Trophoblast cell (in vitro differentiated cells and primary cell): Measurements from ENCODE around the gene STK38L.

Source experiments
- DNase-seq, 2 donors: peaks; one replicate each; pipeline ENCODE4 v3.0.0-alpha.2; 2016
- H2AFZ ChIP-seq: 2 replicates; pipeline ENCODE4 v1.6.1; 2013; ENCODE audit warnings: low read length, moderate library complexity, mild to moderate bottlenecking; ENCODE audit not compliant: insufficient read depth, poor library complexity
- H2AK5ac ChIP-seq: 2 replicates; pipeline ENCODE4 v1.6.1; 2013; ENCODE audit warnings: mild to moderate bottlenecking, low read length
- H2BK120ac ChIP-seq: 2 replicates; pipeline ENCODE4 v1.6.1; 2013; ENCODE audit warnings: low read length, mild to moderate bottlenecking, moderate library complexity; ENCODE audit not compliant: insufficient read depth, poor library complexity
- H2BK12ac ChIP-seq: 2 replicates; pipeline ENCODE4 v1.6.1; 2013; ENCODE audit warnings: mild to moderate bottlenecking, low read length, moderate library complexity
- H2BK5ac ChIP-seq: 2 replicates; pipeline ENCODE4 v1.6.1; 2013; ENCODE audit warnings: low read length, low read depth, moderate library complexity, mild to moderate bottlenecking; ENCODE audit not compliant: poor library complexity
- H3K14ac ChIP-seq: 2 replicates; pipeline ENCODE4 v1.6.1; 2013; ENCODE audit warnings: mild to moderate bottlenecking, low read length
- H3K18ac ChIP-seq: 2 replicates; pipeline ENCODE4 v1.6.1; 2013; ENCODE audit warnings: mild to moderate bottlenecking, low read length
- H3K23ac ChIP-seq: 2 replicates; pipeline ENCODE4 v1.6.1; 2013; ENCODE audit warnings: low read length
- H3K27ac ChIP-seq: 2 replicates; pipeline ENCODE4 v1.5.1; 2013; ENCODE audit warnings: low read depth, mild to moderate bottlenecking, inconsistent platforms, low read length, moderate library complexity
- H3K27me3 ChIP-seq: 2 replicates; pipeline ENCODE4 v1.6.1; 2013; ENCODE audit warnings: inconsistent platforms, mild to moderate bottlenecking, low read length, moderate library complexity; ENCODE audit not compliant: insufficient read depth
- H3K36me3 ChIP-seq, 2 experiments: 1 replicate in 1 of 2; 2 replicates in 1 of 2; pipeline ENCODE4 v1.6.1; 2013; ENCODE audit warnings: low read length in 2 of 2, mild to moderate bottlenecking in 2 of 2, moderate library complexity in 1 of 2; ENCODE audit not compliant: insufficient read depth in 2 of 2, control insufficient read depth in 1 of 2
- H3K4ac ChIP-seq: 2 replicates; pipeline ENCODE4 v1.6.1; 2013; ENCODE audit warnings: low read depth, mild to moderate bottlenecking, low read length, moderate library complexity
- H3K4me1 ChIP-seq, 2 experiments: 1 replicate in 1 of 2; 2 replicates in 1 of 2; pipeline ENCODE4 v1.6.1; 2013; ENCODE audit warnings: low read length in 2 of 2, mild to moderate bottlenecking in 2 of 2, moderate library complexity in 1 of 2; ENCODE audit not compliant: insufficient read depth in 2 of 2, control insufficient read depth in 1 of 2
- H3K4me2 ChIP-seq: 2 replicates; pipeline ENCODE4 v1.6.1; 2013; ENCODE audit warnings: inconsistent platforms, mild to moderate bottlenecking, low read length, moderate library complexity
- H3K4me3 ChIP-seq: 2 replicates; pipeline ENCODE4 v1.5.1; 2013; ENCODE audit warnings: mild to moderate bottlenecking, low read depth, low read length, inconsistent platforms
- H3K79me1 ChIP-seq: one replicate; pipeline ENCODE4 v1.6.1; 2013; ENCODE audit warnings: low read length
- H3K79me2 ChIP-seq: 2 replicates; pipeline ENCODE4 v1.6.1; 2013; ENCODE audit warnings: low read length, mild to moderate bottlenecking; ENCODE audit not compliant: control insufficient read depth, insufficient read depth, poor library complexity
- H3K9ac ChIP-seq: 2 replicates; pipeline ENCODE4 v1.6.1; 2013; ENCODE audit warnings: mild to moderate bottlenecking, low read length
- H3K9me3 ChIP-seq: 2 replicates; pipeline ENCODE4 v1.6.1; 2013; ENCODE audit warnings: low read depth, mild to moderate bottlenecking, control low read depth, inconsistent platforms, low read length; ENCODE audit not compliant: insufficient read depth
- H4K12ac ChIP-seq: 2 replicates; pipeline ENCODE4 v1.6.1; 2013; ENCODE audit warnings: low read depth, mild to moderate bottlenecking, low read length, moderate library complexity
- H4K8ac ChIP-seq: 2 replicates; pipeline ENCODE4 v1.6.1; 2013; ENCODE audit warnings: low read depth, mild to moderate bottlenecking, low read length, moderate library complexity
- H4K91ac ChIP-seq: one replicate; pipeline ENCODE4 v1.6.1; 2013; ENCODE audit warnings: low read depth, mild to moderate bottlenecking, low read length, moderate library complexity
- WGBS: extraction: QIAGEN DNeasy Blood & Tissue Kit; methylation state at CpG from one replicate; pipeline ENCODE4 v1.1.7; 2013; ENCODE audit warnings: missing lambda C conversion rate; ENCODE audit not compliant: insufficient read length, insufficient coverage; ENCODE audit errors: extremely low coverage; 5-methylcytosine and 5-hydroxymethylcytosine counted together

STK38L gene

GRCh38 chr12:27355486-27355885, 111.4 kb downstream of the STK38L start:
- no peak overlapping the region for H3K4me2 ChIP-seq
- no CpG with 5 or more reads among the region's 2 CpGs for WGBS
- no peaks in the 10 kb centered on the region for H3K9me3 ChIP-seq
- H3K36me3 ChIP-seq: no peaks in the 10 kb centered on the region
- H2BK5ac ChIP-seq: no peak overlapping the region
- DNase-seq: no peak
- peaks cover 0 to 3% of the 10 kb centered on the region in 2 experiments for H3K4me1 ChIP-seq
- H3K23ac ChIP-seq: no peak overlapping the region
- H3K9ac ChIP-seq: no peak overlapping the region
- H3K4ac ChIP-seq: no peak overlapping the region
- H2BK12ac ChIP-seq: no peak overlapping the region
- no peak overlapping the region for H4K8ac ChIP-seq
- no peak overlapping the region for H3K4me3 ChIP-seq
- H3K27ac ChIP-seq: no peak overlapping the region
- no peak overlapping the region for H3K14ac ChIP-seq
- no peak overlapping the region for H3K18ac ChIP-seq
- H3K79me1 ChIP-seq: no peaks in the 10 kb centered on the region
- no peak overlapping the region for H4K12ac ChIP-seq
- H3K79me2 ChIP-seq: no peaks in the 10 kb centered on the region
- H3K27me3 ChIP-seq: no peaks in the 10 kb centered on the region
- H2AK5ac ChIP-seq: no peak overlapping the region
- H2BK120ac ChIP-seq: no peak overlapping the region
- H2AFZ ChIP-seq: no peak overlapping the region
- no peak overlapping the region for H4K91ac ChIP-seq

- Histone ChIP-seq H3K4me1 (peaks cover 0 to 3% of the 10 kb centered on the region in 2 experiments), H3K79me2 (no peaks in the 10 kb centered on the region), H2BK5ac (no peak overlapping the region), H2AK5ac (no peak overlapping the region), H4K12ac (no peak overlapping the region), H2BK120ac (no peak overlapping the region), H2AFZ (no peak overlapping the region), H4K91ac (no peak overlapping the region), H3K9ac (no peak overlapping the region), H3K14ac (no peak overlapping the region), H3K27ac (no peak overlapping the region), H3K23ac (no peak overlapping the region), H3K79me1 (no peaks in the 10 kb centered on the region), H3K9me3 (no peaks in the 10 kb centered on the region), H3K4ac (no peak overlapping the region), H3K4me2 (no peak overlapping the region), H3K4me3 (no peak overlapping the region), H3K27me3 (no peaks in the 10 kb centered on the region), H3K18ac (no peak overlapping the region), H3K36me3 (no peaks in the 10 kb centered on the region), H4K8ac (no peak overlapping the region), H2BK12ac (no peak overlapping the region)
- no peak for DNase-seq
- no CpG with 5 or more reads among the region's 1 CpG for WGBS
Observed at GRCh38 chr12:27355979-27356378, 111.9 kb downstream of the STK38L start.

- Histone ChIP-seq H2BK120ac (no peak overlapping the region), H4K8ac (no peak overlapping the region), H3K14ac (no peak overlapping the region), H3K4me3 (no peak overlapping the region), H2AK5ac (no peak overlapping the region), H4K91ac (no peak overlapping the region), H3K9ac (no peak overlapping the region), H3K18ac (no peak overlapping the region), H3K23ac (no peak overlapping the region), H3K4me2 (no peak overlapping the region), H3K36me3 (no peaks in the 10 kb centered on the region), H2BK5ac (no peak overlapping the region), H3K9me3 (no peaks in the 10 kb centered on the region), H3K4ac (no peak overlapping the region), H3K27me3 (no peaks in the 10 kb centered on the region), H3K79me2 (no peaks in the 10 kb centered on the region), H3K79me1 (no peaks in the 10 kb centered on the region), H3K4me1 (no peaks in the 10 kb centered on the region), H3K27ac (no peak overlapping the region), H4K12ac (no peak overlapping the region), H2BK12ac (no peak overlapping the region), H2AFZ (no peak overlapping the region)
- WGBS: no CpG with 5 or more reads among the region's 3 CpGs
- no peak for DNase-seq
Observed at GRCh38 chr12:27359578-27360340, 115.7 kb downstream of the STK38L start.

GRCh38 chr12:27361372-27361771, 117.3 kb downstream of the STK38L start:
- Histone ChIP-seq H2AK5ac (no peak overlapping the region), H3K79me1 (no peaks in the 10 kb centered on the region), H3K9me3 (no peaks in the 10 kb centered on the region), H3K18ac (no peak overlapping the region), H4K12ac (no peak overlapping the region), H3K4me1 (no peaks in the 10 kb centered on the region), H3K23ac (no peak overlapping the region), H3K4me2 (no peak overlapping the region), H3K27ac (no peak overlapping the region), H4K91ac (no peak overlapping the region), H3K9ac (no peak overlapping the region), H2BK12ac (no peak overlapping the region), H3K79me2 (no peaks in the 10 kb centered on the region), H3K36me3 (no peaks in the 10 kb centered on the region), H3K27me3 (no peaks in the 10 kb centered on the region), H3K4me3 (no peak overlapping the region), H2BK5ac (no peak overlapping the region), H3K14ac (no peak overlapping the region), H3K4ac (no peak overlapping the region), H4K8ac (no peak overlapping the region), H2BK120ac (no peak overlapping the region), H2AFZ (no peak overlapping the region)
- no peak for DNase-seq
- WGBS: no CpG with 5 or more reads among the region's 2 CpGs
